ENCODE data around the gene C11orf91. TPM values are rescaled to one million over a fixed set of nuclear protein-coding genes. Genes with fewer than 3 reads are reported as not detected.
"Not testable (repeated sequence)": the region's sequence is repeated elsewhere in the genome, so short reads cannot be mapped to it uniquely, and the experiment has no call there.

Gene C11orf91
- total RNA-seq, 2 donors from 2014 or later, result not detected

- ATAC-seq (peak; percentile 27), DNase-seq (no peak)
- intact Hi-C loops (cut with DNase I, micrococcal nuclease), result no loop called here
These were observed 22.7 kb upstream of the C11orf91 start for GRCh38 chr11:33723238-33723881.

GRCh38 chr11:33722590-33723234 lies 22.1 kb upstream of the C11orf91 start:
- DNase-seq, result no peak
- ATAC-seq, result peak; percentile 23
- intact Hi-C loops (cut with DNase I, micrococcal nuclease), result no loop called here

- no peak for DNase-seq
- ATAC-seq, result no peak
- intact Hi-C loops (cut with DNase I, micrococcal nuclease), result no loop called here
These were observed 21.4 kb upstream of the C11orf91 start for GRCh38 chr11:33721984-33722383.

GRCh38 chr11:33721426-33721825 lies 20.8 kb upstream of the C11orf91 start:
- ATAC-seq, result no peak
- DNase-seq, result no peak
- intact Hi-C loops (cut with DNase I, micrococcal nuclease), result no loop called here

GRCh38 chr11:33719587-33719986 lies 19.0 kb upstream of the C11orf91 start:
- ATAC-seq, result no peak
- intact Hi-C loops (cut with DNase I, micrococcal nuclease), result no loop called here

GRCh38 chr11:33718440-33718839 lies 17.8 kb upstream of the C11orf91 start:
- ATAC-seq, result no peak
- no peak for DNase-seq
- intact Hi-C loops (cut with DNase I, micrococcal nuclease), result no loop called here

More at GRCh38 chr11:33719587-33719986, 19.0 kb upstream of the C11orf91 start:
- DNase-seq, result no peak

- ATAC-seq (peak; percentile 50), DNase-seq (no peak)
- intact Hi-C loops (cut with DNase I, micrococcal nuclease), result no loop called here
These were observed 15.6 kb upstream of the C11orf91 start for GRCh38 chr11:33716243-33716642.

GRCh38 chr11:33713856-33714398 lies 13.3 kb upstream of the C11orf91 start:
- ATAC-seq, result peak; percentile 24
- DNase-seq, result no peak
- intact Hi-C loops (cut with DNase I, micrococcal nuclease), result no loop called here

- DNase-seq, result no peak
- intact Hi-C loops (cut with DNase I, micrococcal nuclease), result no loop called here
- peak; percentile 47 for ATAC-seq
These were observed 12.7 kb upstream of the C11orf91 start for GRCh38 chr11:33713151-33713855.

GRCh38 chr11:33712436-33712835 lies 11.8 kb upstream of the C11orf91 start:
- DNase-seq, result no peak
- intact Hi-C loops (cut with DNase I, micrococcal nuclease), result no loop called here
- no peak for ATAC-seq

- intact Hi-C loops (cut with DNase I, micrococcal nuclease), result no loop called here
- DNase-seq, result no peak
- no peak for ATAC-seq
These were observed 8.8 kb upstream of the C11orf91 start for GRCh38 chr11:33709466-33709865.

GRCh38 chr11:33708985-33709384 lies 8.4 kb upstream of the C11orf91 start:
- ATAC-seq, result no peak

GRCh38 chr11:33707831-33708230 lies 7.2 kb upstream of the C11orf91 start:
- DNase-seq; intact Hi-C loops (cut with DNase I, micrococcal nuclease): not testable (repeated sequence)
- peak; percentile 6 for ATAC-seq

More at GRCh38 chr11:33708985-33709384, 8.4 kb upstream of the C11orf91 start:
- intact Hi-C loops (cut with DNase I, micrococcal nuclease), result no loop called here
- DNase-seq, result no peak

GRCh38 chr11:33706966-33707365 lies 6.3 kb upstream of the C11orf91 start:
- DNase-seq (no peak), ATAC-seq (no peak)
- intact Hi-C loops (cut with DNase I, micrococcal nuclease), result no loop called here

GRCh38 chr11:33706546-33706945 lies 5.9 kb upstream of the C11orf91 start:
- intact Hi-C loops (cut with DNase I, micrococcal nuclease), result no loop called here
- ATAC-seq, result no peak
- DNase-seq, result no peak

GRCh38 chr11:33704240-33705002 lies 3.8 kb upstream of the C11orf91 start:
- ATAC-seq (no peak), DNase-seq (no peak)
- intact Hi-C loops (cut with DNase I, micrococcal nuclease), result no loop called here

GRCh38 chr11:33703788-33704187 lies 3.2 kb upstream of the C11orf91 start:
- DNase-seq (peak in 1 of 2 donors; percentile 40), ATAC-seq (peak; percentile 16)
- intact Hi-C loops (cut with DNase I, micrococcal nuclease), result no loop called here

GRCh38 chr11:33703234-33703633 lies 2.6 kb upstream of the C11orf91 start:
- intact Hi-C loops (cut with DNase I, micrococcal nuclease), result no loop called here
- DNase-seq (no peak), ATAC-seq (peak; percentile 52)
